ENCODE results near the gene ETNPPL.

The ETNPPL gene

DNA sequence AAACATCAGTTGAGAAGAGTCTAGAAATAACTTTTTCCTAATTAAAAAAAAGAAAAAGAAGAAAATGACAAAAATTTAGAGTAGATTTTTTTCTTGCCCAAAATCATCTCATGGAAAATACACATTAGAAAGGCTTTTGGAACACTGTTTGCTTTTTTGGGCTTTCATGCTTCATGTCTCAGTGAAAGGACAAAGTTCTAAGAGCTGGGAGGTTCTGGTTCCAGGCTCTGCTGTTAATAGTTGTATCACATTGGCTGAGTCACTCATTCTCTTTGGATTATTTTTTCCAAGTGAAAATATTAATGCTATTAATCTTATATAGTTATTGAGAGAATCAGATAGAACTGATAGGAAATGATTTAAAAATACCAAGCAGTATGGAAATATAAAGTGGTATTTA, 32.9 kb upstream of the ETNPPL start:
- H3K36me3 ChIP-seq, result no peaks in the 10 kb centered on the region
- H3K9me3 ChIP-seq, result no peaks in the 10 kb centered on the region
- H3K4me1 ChIP-seq, result no peaks in the 10 kb centered on the region
- no peak for TF ChIP-seq CTCF (IDR thresholded peaks at IDR 0.05; ENCODE audit: low read depth, low read length)
- no peaks in the 10 kb centered on the region for H3K27me3 ChIP-seq
- no peak for DNase-seq
- no peak overlapping the region for H3K4me3 ChIP-seq (ENCODE audit: low read depth, low read length)

DNA sequence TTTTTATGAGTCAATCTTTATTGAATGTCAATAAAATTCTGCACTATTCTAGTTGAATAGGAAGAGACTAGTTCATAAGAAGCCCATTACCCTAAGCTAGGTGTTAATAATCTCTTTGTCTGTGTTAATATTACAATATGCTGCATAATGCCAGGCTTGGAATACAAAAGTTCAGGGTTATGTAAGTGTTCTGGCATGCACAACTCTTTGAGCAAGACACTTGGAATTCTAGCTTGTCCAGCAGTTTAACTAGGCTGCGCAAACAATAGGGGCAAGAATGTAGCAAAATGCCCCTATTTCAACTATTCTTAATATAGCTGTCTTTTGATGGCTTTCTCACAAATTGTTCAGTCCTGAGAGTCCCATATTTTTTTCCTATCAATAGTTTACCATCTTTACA, 31.3 kb upstream of the ETNPPL start:
- no peaks in the 10 kb centered on the region for H3K36me3 ChIP-seq
- H3K27me3 ChIP-seq, result no peaks in the 10 kb centered on the region
- DNase-seq, result no peak
- no peaks in the 10 kb centered on the region for H3K9me3 ChIP-seq
- TF ChIP-seq CTCF (IDR thresholded peaks at IDR 0.05; ENCODE audit: low read depth, low read length), result no peak
- no peaks in the 10 kb centered on the region for H3K4me1 ChIP-seq
- no peak overlapping the region for H3K4me3 ChIP-seq (ENCODE audit: low read depth, low read length)

- no peaks in the 10 kb centered on the region for H3K36me3 ChIP-seq
- H3K4me1 ChIP-seq, result no peaks in the 10 kb centered on the region
- no peaks in the 10 kb centered on the region for H3K27me3 ChIP-seq
- no peaks in the 10 kb centered on the region for H3K9me3 ChIP-seq
- no peak overlapping the region for H3K4me3 ChIP-seq (ENCODE audit: low read depth, low read length)
- no peak for TF ChIP-seq CTCF (IDR thresholded peaks at IDR 0.05; ENCODE audit: low read depth, low read length)
- no peak for DNase-seq
Observed at GRCh38 chr4:108793415-108793814, 30.6 kb upstream of the ETNPPL start.

DNA sequence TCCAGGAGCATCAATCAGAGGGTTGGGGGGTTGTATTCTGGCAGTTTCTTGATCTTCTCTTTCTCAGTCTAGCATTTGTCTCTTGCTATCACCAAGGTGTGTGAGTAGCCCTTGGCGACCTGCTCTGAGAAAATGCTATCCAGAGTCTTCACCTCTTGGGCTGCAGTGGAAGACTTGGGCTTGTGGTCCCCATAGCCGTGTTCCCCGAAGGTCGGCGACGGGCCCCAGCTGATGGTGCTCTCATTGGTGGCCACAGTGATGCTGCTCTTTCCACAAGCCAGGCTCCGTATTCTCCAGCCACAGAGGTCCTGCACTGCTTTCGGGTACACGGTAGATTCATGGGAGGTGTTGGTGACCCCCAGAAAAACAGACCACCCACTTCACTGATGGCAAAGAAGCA, 25.9 kb upstream of the ETNPPL start:
- Histone ChIP-seq H3K9me3 (no peaks in the 10 kb centered on the region), H3K4me1 (no peaks in the 10 kb centered on the region), H3K4me3 (ENCODE audit: low read depth, low read length) (no peak overlapping the region), H3K36me3 (no peaks in the 10 kb centered on the region), H3K27me3 (no peaks in the 10 kb centered on the region)
- no peak for TF ChIP-seq CTCF (IDR thresholded peaks at IDR 0.05; ENCODE audit: low read depth, low read length)
- DNase-seq, result no peak

DNA sequence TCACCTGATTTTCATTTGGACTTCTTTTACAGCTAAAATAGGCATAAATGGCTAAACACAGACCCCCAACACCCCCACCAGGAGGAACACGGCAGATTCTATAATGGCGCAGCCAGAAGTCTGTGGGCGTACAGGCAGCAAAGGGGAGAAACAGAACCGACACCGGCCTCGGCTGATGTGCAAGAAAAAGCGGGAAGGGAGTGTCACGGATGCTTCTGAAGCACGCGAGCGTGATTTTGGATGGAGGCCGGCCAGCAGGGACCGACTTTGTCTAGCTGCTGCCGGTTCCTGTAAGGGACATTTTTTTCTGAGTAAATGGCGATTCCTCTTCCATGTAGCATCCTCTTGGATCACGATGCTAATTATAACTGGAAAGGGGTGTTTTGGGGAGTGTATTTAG, 24.9 kb upstream of the ETNPPL start:
- no peak overlapping the region for H3K4me3 ChIP-seq (ENCODE audit: low read depth, low read length)
- TF ChIP-seq CTCF (IDR thresholded peaks at IDR 0.05; ENCODE audit: low read depth, low read length), result no peak
- H3K36me3 ChIP-seq, result no peaks in the 10 kb centered on the region
- H3K27me3 ChIP-seq, result no peaks in the 10 kb centered on the region
- no peak for DNase-seq
- no peaks in the 10 kb centered on the region for H3K9me3 ChIP-seq
- no peaks in the 10 kb centered on the region for H3K4me1 ChIP-seq

GRCh38 chr4:108787106-108787505, 24.3 kb upstream of the ETNPPL start:
- no peak for TF ChIP-seq CTCF (IDR thresholded peaks at IDR 0.05; ENCODE audit: low read depth, low read length)
- H3K4me3 ChIP-seq (ENCODE audit: low read depth, low read length), result no peak overlapping the region
- no peaks in the 10 kb centered on the region for H3K36me3 ChIP-seq
- no peak for DNase-seq
- no peaks in the 10 kb centered on the region for H3K9me3 ChIP-seq
- H3K27me3 ChIP-seq, result no peaks in the 10 kb centered on the region
- no peaks in the 10 kb centered on the region for H3K4me1 ChIP-seq
